ENCODE data around the gene ADAMTS5.

ADAMTS5 gene

DNA sequence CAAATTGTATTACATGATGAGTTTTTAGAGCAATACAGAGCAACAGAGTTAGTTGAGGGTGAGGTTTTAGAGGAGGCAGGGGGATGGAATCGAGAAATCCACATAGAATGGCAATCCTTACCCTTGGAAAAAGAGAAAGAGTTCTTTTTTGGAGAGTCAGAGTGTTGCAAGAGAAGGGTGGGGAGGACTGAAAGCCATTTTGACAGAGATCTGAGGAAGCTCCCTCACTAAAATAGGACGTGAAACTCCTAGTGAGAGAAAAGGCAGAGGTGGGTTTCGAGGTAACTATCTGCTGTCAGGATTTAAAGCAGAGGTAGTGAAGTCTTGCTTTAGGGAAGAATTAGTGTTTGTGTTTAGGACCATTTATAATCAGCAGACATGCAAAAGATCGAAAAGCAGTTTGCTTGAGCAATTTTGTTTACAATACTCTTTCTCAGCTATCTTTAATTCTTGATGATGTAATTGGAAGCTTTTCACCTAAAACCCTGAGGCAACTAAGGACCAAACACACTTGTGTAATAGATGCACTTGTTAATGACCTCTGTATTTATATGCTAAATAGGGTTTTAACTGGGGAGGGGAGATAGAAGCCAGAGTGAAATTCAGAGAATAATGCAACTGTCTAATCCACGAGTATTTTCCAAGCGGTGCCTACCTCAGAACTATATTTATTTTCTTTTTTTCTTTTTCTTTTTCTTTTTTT lies 20.0 kb downstream of the ADAMTS5 start:
- DNase-seq: no peak

DNA sequence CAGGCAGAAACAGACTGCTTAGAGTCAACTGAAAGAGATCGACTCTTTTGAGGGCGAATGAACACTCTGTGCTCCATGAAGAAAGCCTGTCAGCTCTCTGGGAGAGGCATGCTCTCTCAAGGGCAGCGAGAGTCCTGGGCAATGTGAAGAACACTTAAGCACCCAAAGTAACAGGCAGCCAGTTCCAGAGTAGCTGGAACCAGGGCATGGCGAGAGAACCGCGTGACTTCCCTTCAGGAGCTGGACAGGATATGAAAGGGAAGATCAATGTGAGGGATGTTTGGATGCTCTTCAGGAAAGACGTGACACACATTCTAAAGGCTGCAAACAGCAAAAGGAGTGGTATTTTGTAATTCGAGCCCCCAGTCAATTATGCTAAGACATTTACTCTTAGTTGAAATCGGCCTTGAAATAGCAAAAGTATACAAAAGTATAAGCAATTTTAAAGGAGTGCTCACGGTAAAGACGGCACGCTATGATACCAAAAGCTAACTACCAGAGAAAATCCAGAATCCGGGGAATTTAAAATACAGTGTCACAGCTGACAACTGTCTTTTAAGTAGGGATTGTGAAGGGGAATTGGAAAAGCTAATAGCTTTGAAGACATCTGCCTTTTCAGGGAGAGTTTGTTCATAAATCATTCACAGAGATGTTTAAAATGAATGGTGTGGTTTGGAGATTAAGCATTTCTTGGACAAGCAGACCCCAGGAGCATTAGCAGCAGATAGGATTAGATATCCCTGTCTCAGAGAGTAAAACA lies 20.8 kb downstream of the ADAMTS5 start:
- no peak for DNase-seq

DNA sequence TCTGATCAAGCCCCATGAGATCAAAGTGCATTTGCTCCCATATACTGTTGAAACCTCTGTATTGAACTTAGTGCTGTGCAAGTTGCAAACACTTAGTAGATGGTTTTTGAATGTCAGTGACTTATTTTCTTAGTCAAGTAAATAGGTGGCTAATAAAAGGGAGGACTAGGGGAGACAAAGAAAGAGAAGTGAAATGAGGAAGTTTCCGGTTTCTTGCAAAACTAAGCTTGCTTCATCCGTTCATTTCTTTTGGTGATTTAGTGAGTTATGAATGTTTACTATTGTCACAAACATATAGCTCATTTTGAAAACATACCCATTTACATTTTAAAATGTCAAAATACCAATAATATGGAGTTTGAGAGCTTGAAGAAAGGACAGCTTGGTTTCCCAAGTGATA lies 23.0 kb downstream of the ADAMTS5 start:
- no peak for DNase-seq

DNA sequence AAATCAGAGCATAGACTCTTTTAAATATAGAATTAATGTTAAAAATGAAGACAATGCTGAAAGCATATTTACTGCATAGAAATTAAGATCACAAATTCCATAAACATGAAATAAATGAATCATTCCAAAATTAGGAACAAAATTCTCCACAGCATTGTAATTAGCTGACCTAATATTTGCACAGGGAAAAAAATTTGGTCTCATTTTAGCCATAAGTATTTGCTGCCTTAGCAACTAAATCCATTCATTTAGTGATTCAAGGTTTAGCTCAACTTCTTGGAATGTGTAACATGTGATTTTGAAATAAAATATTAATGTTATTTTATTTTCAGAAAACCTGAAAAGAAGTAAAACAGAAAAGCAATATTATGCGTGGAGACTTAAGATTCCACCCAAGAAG lies 25.5 kb downstream of the ADAMTS5 start:
- no peak for DNase-seq

DNA sequence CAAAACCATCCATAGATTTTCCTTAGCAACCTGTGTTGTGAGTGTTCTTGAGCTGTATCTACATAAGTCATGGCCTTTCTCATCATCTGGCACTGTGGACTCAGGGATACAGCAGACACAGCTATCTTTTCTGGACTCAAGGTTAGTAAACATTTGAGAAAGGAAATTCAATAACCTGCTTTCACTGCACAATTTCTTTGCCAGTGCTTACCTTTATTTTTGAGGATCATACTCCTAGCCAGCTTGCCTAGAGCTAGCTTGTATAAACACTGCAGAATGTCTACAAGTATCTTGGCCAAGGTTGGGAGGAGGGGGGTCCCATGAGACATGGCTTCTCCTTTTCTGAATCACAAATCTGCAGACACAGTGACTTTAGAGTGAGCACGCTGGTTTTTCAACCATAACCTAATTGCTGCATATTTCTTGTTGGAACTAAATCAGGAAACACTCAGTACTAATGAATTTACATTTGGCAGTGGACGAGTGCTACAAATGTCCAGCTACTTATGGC lies 27.2 kb downstream of the ADAMTS5 start:
- DNase-seq: no peak

DNA sequence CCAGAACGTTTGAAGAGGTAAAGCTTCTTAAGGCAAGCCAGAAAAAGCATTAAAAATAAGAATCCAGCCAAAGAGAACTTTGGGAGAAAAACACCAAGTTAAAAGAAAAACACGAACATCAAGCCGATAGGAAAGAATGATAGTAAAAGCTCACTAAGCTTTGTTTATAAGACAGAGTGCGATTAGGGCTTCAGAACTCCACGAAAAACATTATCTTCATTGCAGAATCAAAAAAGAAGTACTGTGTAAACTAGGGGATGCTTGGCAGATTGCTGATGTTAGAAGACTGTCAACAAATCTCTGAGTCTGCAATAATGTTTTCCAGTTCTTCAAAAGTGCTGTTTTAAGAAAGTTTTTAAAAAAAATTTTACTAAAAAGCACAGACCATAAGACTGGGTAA lies 30.2 kb downstream of the ADAMTS5 start:
- DNase-seq: no peak

DNA sequence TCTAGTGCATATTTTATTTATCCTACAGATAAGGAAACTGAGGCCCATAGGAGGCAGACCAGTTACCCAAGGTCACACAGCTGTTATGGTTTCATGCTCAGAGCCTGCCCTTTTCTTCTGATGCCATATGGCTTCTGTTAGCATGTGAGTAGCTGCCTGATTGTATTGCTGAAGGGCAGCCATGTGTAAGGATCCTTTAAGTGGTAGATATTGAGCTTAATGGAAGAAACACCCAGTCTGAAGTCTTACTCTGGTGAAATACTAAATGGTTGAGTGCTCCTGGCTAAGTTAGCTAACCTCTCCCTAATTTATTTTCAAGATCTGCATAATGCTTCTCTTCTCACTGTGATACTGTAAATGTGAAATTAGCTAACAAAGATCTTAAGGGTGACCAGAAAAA lies 30.9 kb downstream of the ADAMTS5 start:
- DNase-seq: no peak

DNA sequence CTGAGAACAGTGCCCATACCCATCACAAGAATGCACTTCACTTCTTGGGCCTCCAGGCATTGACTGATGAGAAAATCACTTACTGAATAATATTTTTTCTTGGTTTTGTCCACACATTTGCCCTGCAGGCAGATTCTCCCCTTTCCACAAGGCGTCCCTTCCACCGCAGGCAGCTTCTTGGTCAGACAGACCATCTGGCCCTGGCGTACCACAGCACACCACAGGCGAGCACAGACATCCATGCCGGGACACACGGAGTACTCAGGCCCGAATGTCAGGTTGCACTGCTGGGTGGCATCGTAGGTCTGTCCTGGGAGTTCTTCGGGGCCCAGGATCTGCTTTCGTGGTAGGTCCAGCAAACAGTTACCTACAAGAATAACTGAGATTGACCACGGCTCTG lies 32.5 kb downstream of the ADAMTS5 start:
- no peak for DNase-seq

DNA sequence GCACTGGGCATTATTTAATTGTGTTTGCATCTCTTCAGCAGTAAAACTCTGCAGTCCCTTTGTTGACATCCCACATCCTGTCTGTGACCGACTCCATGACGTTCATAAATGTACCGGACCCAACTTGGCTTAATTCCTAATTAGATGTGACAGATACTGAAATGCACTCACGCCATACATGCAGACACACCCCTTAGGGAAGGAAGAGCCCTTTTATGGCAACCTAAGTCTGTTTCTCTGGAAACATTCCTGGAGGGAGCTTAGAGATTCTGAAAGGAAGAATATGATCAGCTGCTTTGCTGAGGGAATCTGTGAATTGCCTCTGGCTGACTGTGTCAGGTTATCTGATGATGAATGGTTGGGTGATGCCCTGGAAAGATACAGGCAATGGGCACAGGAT lies 33.4 kb downstream of the ADAMTS5 start:
- no peak for DNase-seq

DNA sequence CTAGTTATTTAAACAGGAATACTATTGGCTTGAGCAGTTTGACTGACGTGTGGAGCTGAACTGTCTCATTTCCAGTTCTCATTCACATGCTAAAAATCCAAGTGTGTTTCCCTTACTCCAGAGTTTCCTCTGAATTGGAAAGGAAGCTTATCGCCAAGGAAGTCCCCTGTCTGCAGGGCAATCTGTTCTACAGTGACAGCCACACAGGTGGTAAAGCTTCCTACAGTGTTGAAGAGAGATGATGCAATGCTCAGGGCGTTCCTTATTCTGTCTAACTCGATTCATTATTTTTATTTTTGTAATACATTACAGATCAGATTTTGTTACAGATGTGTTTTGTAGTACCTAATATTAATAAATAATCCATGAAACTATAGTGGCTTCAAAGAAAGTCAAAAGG lies 41.3 kb downstream of the ADAMTS5 start:
- no peak for DNase-seq

DNA sequence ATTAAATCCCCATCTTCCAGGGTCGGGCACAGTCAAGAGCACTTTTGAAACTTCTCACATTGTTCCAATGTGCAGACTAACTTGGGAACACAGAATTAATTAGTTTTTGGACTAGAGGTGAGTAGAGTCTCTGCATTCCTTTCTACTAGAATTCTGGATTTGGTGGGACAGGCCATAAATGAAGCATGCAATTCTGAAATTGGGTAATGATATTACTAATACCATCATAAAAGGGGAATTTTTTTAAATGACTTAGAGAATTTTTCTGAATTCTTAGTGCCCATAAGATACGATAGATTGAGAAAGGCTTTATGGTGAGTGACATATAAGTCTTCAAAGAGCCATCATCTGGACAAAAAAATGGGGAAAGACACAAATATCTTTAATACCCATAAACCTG lies 41.8 kb downstream of the ADAMTS5 start:
- no peak for DNase-seq

DNA sequence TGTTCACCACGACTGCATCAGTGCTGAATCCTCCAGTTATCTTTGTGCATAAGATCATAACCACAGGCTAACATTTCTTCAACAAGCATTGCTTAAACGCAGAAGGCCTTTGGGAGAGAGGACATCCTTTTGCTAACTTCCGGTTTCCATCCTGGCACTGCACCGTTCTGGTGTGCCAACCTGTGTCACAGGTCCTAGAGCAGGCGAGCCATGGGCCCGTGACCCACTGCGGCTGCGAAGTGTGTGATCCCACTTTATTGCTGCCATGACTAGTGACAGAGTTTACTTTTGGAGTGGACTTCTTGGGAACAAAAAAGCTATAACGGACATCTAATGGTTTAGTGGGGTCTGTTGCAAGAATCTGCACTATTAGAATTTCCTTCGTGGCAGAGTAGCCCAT lies 42.9 kb downstream of the ADAMTS5 start:
- no peak for DNase-seq

DNA sequence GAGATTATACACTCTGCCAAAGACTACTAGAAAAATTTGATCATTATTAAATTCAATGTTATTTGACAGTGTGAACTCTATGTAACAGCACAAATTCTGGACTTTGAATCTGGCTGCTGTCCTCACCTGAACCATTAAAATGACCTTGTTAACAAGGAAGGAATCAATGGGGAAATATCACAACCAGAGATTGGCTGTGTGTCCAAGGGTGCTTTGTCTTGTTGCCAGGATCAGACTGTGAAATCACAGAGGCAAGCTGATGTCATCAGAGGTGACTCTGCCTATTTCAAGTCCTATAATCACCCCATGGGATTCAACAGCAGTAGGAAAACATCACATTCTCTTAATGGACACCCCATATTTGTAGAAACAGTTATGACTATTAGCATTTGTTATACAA lies 46.8 kb downstream of the ADAMTS5 start:
- no peak for DNase-seq

DNA sequence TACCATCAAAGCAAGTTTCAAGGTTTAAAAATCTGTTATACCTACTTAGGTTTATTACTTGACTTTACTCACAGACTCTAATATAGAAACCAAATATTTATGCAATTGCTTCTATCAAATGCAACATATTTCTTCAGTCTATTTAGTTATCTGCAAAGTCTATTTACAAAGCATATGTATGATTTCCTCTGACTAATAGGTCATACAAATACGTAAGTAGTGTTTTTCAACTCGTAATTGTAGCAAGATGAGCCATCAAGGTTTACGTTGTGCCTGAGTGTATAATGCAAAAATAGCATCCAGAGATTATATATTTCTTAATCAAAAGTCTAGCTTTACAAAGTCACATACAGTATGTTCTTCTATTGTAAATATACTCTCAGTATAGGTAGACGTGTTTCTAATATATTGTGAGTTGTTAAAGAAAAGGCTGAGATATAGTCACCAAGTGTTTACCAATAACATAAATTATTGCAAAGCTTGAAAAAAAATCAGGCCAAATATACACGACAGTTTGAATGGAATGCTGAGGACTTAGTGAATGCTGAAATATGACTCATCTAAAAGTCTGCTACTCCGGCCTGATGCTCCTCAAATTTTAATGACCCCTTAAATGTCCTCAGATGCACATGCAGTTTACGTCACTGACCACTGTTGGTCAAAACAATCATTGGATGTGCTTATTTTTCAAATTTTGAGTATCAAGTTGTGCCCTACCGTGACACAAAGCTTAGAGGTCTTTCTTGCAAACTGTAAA lies 48.4 kb downstream of the ADAMTS5 start:
- no peak for DNase-seq

DNA sequence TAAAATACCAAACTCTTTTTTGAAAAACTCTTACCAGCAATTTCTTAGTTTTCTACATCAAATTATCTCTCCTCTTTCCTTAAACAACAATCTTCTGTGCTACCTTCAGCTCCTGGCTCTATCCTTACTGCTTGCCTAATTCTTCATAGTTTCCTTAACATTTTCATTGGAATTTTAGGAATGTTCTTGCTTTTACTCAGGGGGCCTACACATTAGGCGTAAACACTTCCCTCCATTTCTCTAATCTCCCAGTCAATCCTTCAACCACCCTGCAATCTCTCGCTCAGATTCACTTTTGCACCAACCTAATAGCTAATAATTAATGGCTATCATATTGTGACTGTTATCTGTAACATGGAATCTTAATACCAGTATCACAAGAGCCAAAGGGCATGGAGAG lies 50.1 kb downstream of the ADAMTS5 start:
- no peak for DNase-seq

DNA sequence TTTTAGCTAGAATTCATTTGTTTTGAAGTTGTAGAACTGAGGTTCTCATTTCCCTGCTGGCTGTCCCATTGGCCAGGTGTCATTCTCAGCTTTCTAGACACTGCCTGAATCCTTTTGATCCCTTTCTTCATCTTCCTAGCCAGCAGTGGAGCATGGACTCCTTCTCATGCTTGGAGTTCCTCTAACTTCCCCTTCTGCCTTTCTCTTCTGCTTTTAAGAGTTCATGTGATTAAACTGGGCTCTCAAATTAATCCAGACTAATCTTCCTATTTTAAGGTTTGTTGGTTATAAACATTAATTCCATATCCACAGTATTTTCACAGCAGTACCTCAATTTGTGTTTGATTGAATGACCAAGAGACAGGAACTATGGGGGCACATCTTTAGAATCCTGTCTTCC lies 52.3 kb downstream of the ADAMTS5 start:
- no peak for DNase-seq

DNA sequence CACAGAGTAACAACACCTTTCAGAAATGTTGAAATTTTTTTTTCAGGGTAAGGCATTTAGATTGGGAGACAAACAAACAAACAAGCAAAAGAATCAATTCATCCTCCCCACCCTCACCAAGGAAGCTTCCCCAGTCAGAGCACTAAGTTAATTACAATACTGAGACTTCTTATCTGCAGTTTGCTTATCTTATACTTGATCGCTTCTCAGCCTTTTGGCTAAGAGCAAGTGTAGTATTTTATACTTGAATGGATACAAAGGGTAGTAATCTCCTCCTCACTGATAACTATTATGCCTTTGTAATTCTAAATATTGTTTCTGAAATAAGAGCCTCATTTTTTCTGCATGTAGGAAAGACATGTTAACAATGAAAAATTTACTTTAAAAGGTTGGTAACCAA lies 54.4 kb downstream of the ADAMTS5 start:
- DNase-seq: no peak

DNA sequence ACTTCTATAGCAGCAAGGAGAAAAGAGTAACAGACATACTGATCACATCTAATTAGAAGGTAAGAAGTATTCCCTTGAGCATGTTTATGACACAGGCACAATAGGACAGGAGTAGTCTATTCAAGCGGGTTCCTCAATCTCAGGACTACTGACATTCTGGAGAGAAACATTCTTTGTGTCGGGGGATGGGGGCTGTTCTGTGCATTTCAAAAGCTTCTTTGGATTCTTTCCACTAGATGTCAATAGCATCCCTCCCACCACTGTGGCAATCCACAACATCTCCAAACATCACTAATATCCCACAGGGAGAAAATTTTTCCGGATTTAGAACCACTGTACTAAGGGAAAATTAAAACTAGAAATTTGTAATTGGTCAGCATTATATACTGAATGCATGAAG lies 56.9 kb downstream of the ADAMTS5 start:
- no peak for DNase-seq

DNA sequence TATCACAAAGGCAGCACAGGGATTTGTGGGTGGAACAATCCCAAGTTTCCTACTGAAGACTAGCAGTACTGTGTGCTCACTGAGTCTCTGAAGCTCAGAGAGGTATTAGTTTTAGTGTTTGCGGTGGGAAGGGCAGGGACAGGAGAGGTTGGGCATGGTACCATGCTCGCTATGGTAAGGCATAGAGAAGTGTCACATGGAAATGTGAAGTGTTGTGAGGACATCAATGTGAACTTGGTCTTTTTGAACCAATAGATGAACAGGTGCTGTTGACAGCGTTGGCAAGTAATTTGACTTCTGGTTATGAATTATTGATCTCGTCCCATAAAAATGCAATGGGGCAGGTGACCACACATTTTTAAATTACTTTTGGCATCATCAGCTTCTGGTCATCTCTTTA lies 65.9 kb downstream of the ADAMTS5 start:
- DNase-seq: no peak

DNA sequence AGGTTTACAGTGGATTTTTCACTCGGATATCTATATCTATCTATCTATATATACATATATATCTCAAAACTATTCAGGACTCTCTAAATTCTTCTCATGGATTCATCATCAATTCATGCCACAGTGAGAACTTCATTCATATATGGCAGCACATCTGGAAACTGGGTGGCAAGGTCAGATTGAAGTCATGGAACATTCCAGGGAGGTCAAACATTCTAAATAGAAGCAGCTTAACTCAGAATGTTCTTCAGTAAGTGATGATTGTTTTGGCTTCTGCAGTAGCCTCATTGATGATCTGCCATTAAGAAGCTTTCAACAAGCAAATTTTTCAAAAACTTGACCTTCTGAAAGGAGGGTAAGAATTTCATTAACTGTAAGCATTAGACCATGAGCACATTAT lies 74.7 kb downstream of the ADAMTS5 start:
- DNase-seq: no peak

DNA sequence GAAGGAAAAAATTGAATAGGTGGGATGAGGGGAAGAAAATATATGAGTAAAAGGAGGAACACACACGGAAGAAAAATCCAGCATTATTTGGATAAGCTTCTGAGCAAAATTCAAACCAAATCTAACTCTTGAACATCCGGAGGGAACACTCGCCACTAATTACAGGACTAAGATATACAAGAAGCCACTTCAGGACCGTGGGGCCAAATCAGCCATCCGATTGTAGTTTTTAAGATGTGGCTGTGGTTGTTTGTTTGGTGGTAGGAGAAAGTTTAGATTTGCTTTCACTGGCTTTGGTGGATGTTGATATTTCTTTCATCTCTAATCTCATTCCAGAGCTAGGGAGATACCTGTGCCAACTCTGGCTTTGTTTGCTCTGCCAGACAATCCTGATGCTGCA lies 78.0 kb downstream of the ADAMTS5 start:
- no peak for DNase-seq

DNA sequence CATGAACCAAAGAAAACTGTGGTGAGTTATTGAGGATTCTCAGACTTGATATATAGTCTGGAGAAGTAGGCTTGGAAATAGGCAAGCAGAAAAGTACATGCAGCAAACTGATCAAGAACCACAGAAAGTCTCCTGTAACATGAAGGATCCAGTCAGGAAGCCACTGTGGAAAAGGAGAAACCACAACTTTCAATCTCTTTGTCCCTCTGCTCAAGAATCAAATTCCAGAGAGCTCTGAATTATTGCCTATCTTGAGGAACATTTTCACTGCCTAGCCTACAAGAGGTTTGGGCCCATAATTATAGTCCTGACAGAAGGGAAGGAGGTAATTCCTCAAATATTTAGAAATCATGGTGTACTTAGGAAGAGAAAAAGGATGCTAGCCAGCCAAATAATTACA lies 78.6 kb downstream of the ADAMTS5 start:
- DNase-seq: no peak

DNA sequence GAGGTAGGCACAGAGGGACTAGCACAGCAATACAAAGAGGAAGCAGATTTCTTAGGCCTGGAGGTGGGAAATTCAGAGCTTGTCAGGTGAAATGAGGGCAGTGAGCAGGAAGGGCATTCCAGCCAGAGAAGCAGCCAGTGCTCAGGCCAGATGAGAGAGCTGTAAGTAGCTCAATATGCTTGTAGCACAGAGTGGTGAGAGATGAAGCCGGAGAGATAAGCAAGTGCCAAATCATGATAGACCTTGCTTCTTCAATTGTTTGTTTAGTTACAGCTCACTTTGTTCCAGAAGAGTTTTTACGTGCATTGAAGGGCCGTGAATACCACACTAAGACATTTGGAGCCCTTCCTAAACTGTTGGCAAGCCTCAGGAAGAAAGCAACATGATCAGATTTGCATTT lies 79.6 kb downstream of the ADAMTS5 start:
- DNase-seq: no peak

DNA sequence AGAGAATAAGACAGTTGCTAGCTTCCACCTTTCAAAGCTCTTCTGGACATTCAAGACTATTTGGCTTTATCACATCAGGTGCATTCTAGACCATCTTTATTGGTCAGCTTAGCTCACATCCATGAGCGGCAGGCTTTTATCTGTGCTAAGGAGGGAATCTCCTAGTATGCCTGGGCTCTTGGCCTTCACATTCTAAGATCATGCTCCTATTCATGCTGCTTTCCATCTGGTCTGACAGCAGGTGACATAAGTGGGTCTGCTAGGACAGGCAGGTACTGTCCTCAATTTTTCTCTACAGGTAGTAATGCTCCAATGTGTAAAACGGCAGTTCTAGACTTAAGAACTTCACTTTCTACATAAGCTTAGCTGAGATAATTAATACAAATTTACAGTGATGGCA lies 82.5 kb downstream of the ADAMTS5 start:
- no peak for DNase-seq

All from stimulated activated CD4-positive, alpha-beta T cell treated with anti-CD3 and anti-CD28 coated beads, Interleukin-4, amount 100 ng/mL, for 24 hours (primary cell).